NK-92 treated with Interleukin-12 subunit alpha and Interleukin-12 subunit beta, amount 100 ng/mL, for 24 hours (cell line): ENCODE data around the gene ABCD4.
"Not testable (repeated sequence)": the region's sequence is repeated elsewhere in the genome, so short reads cannot be mapped to it uniquely, and the experiment has no call there.

Source experiments
- DNase-seq: peaks from one replicate; lab custom pipeline; 2025; lab: John Stamatoyannopoulos, UW

Gene ABCD4

GRCh38 chr14:74302634-74303569, at the start of gene ABCD4:
Gene ABCD4 (minus strand): TSS chr14:74302934. CDS start chr14:74302912, 22 bp downstream.
- peak; percentile 88 for DNase-seq

- no peak for DNase-seq
Observed at GRCh38 chr14:74350928-74351323, 48.2 kb upstream of the ABCD4 start.

DNA sequence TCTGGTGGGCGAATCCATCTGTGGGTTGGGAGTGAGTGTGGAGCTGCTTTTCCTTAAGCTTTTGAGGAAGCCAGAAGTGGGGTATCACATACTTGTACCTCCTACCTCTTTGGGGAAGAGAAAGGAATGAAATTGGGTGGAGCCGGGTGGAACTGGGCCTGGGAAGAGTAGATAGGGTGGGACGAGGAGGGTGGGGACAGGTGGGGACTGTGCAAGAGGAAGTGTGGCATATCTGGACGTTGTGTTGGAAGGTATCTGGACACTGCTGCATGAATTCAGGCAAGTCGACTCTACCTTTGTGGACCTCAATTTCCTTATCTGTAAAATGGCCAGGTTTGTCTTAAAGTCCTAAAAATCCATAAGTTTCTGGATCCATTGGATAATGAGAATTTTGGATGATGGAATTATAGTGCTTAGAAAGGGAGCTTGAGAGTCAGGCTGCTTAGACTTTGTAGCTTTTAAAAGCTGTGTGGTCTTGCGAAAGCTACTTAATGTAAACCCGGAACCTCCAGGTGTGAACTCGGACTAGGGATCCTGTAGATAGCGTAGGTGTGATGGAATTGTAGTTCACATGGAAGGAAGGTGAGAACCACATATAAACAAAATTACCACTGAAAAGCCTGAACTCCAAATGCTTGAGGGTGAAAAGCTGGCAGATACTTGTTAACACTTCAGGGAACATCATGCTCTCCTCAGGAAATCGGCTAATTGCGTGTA, 47.6 kb upstream of the ABCD4 start:
- DNase-seq, result no peak

DNA sequence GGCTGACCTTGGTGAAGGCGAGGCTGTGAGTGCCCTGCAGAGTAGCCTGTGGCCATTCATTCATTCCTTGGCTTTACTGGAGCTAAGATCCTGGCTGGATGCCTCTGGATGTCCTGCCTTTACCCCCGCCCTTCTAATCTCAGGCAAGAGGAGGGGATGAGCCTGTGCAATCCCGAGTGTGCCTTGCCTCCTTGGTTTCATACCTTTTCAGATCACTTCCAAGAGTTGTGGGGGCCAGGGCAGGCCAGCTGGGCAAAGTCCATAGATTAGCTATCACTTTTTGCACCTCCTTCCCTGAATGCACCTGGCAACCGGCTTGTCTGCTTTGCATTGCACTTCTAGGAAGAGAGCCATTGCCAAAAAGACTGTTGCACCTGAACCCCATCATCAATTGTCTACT, 47.0 kb upstream of the ABCD4 start:
- DNase-seq, result no peak

- no peak for DNase-seq
Observed at GRCh38 chr14:74348735-74349463, 46.2 kb upstream of the ABCD4 start.

DNA sequence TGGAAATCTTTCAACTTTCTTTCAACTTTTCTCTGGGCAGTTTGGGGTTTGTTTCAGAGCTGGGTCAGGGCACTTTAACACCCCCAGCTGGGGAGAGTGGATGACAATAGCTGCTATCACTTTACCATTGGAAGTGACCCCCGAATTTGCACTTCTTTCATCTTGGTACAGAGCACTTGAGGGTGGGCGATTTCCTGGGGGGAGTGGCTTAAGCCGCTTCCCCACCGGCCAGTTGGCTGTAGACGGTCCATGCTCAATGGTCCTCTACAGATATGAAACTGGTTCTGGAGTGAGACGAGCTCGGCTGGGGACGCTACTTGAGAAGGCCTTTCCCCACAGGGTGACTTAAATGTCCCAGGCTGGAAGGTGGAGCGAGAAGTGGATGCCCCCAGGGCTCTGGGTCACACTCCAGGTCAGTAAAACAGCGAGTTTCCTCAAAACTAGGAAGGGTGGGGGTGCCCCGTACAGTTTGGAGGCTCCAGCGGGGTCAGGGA, 45.6 kb upstream of the ABCD4 start, which contains the start of gene VRTN:
Gene VRTN, plus strand, starts transcription at position 231 of the 494 bp plus-strand sequence. CDS start 8,313 bp downstream, outside the sequence.
- no peak for DNase-seq

DNA sequence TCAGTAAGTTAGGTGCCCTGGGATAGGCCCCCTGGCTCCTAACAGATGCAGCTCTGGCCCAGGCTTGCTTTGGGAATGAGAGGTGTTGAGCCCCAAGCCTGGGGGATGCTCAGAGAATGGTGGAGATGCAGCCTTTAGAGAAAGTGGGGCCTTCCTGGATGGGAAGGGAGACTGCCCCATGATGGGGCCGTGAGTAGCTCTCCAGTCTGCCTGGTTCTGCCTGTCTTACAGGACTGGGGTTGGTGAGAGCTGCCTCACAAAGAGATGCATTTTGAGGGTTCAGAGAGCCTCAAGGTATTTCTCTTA, 45.0 kb upstream of the ABCD4 start:
- no peak for DNase-seq

DNA sequence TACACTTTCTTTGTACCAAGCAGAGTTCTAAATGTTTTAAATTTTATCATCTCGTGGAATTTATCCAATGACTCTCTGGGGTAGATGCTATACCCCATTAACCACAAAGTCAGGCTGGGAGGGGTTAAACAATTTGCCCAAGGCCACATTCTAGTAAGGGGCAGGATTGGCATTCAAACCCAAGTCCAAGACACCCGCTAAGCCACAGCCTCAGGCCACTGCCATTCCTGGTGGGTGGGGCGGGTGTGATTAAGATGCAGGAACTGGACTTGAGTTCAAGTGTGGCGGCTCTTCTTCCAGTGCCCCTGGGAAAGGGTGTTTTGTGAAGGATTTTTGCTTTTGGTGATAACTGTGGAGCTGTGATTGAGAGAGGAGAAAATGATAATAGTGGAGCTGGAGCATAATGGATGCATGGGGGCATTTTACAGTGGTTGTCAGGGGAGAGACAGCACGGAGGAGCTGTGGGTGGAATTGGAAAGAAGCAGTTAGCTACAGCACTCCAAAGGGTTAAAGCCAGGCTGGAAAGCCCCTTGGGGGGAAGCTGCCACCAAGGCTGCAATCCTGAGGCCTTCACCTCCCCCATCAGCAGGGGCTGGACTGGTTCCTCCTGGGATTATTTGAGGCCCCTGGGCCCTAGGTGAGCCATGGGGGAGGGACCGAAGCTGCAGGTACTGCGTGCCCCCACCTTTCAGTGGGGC, 44.5 kb upstream of the ABCD4 start:
- DNase-seq, result no peak

DNA sequence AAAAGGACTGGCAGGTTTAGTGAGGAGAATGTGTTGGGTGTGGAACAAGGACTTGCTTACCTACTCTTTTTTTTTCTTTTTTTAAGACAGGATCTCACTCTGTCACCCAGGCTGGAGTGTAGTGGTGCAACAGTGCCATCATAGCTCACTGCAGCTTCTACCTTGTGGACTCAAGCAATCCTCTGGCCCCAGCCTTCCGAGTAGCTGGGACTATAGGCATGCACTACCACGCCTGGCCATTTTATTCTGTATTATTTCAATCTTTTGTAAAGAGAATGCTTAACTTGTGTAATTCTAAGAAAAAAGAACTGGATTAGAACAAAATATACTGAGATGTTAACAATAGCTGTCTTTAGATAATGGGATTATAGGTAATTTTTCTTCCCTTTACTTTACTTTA, 43.6 kb upstream of the ABCD4 start:
- no peak for DNase-seq

GRCh38 chr14:74333909-74334308, 31.2 kb upstream of the ABCD4 start:
- DNase-seq, result no peak

GRCh38 chr14:74329950-74330552, 27.3 kb upstream of the ABCD4 start:
- not testable (repeated sequence) for DNase-seq

DNA sequence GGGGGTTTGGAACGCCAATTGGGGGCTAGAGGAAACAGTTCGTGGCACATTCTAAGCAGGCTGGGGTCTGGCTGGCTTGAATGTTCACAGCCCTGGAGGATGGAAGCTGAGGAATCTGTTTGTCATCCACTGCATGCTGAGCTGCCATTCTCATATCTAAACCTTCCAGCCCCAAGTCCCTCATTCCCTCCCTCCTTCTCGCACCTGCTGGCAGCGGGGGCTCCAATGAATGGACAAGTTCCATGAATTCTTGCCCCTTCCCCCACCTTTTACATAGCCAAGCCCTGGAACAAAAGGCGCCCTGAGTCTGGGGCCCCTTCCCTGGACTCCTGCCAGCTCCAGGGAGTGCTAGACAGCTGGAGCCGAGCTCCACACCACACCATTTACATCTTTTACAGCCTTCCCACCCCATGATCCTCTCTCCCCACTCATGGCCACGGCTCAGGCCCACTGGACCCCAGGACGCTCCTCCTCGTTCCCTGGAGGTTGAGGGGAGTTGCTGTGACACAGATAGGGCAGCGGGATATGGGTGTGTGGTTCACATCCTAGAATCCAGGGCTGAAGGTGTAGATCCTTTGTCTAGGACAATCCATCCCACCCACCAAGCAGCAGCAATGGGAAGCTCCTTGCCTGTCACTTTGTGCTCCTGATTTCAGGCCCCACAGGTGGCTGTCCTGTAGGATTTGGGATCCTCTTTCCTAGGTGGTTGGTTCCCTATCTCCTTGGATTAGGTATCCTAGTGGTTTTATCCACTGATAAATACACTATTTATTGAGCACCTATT, 23.8 kb upstream of the ABCD4 start:
- no peak for DNase-seq

DNA sequence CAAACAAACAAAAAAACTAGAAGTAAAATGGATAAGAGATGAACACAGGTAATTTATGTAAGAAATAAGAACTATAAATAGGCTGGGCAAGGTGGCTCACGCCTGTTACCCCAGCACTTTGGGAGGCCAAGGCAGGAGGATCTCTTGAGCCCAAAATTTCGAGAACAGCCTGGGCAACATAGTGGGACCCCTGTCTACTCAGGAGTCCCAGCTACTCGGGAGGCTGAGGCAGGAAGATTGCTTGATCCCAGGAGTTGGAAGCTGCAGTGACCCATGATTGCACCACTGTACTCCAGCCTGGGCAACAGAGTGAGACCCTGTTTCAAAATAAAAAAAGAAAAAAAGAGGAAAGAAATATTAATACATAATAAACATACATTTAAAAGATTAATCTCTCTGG, 22.7 kb upstream of the ABCD4 start:
- no peak for DNase-seq

DNA sequence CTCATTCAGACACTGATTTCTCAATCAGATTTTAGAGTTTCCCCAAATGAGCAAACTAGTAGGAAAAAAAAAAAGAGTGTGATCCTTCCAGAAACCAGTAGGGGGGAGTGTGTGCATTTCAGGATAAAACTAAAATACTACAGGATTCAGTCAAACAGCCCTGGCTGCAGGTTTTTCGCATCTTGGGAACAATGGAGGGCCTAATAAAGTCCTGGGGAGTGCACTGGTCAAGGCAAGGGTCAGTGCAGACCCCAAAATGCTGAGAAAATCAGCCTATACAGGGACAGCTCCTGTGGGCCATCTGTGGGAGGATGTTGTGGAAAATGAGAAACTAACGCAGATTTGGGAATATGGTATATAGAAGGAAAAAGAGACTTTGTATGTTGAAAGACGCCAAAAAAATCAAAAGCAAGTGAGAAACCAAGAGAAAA, 22.2 kb upstream of the ABCD4 start:
- no peak for DNase-seq

GRCh38 chr14:74314576-74314975, 11.8 kb upstream of the ABCD4 start:
- DNase-seq, result no peak

DNA sequence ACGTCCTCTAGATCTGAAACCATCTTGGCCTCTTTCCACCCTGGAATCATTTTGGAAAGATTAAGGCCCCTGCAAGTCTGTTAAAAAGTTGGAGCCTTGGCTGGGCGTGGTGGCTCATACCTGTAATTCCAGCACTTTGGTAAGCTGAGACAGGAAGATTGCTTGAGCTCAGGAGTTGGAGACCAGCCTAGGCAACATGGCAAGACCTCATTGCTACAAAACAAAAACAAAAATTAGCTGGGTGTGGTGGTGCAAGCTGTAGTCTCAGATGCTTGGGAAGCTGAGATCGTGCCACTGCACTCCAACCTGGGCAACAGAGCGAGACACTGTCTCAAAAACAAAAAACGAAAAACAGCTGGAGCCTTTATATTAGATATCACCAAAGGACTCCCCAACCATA, 10.9 kb upstream of the ABCD4 start:
- no peak for DNase-seq

DNA sequence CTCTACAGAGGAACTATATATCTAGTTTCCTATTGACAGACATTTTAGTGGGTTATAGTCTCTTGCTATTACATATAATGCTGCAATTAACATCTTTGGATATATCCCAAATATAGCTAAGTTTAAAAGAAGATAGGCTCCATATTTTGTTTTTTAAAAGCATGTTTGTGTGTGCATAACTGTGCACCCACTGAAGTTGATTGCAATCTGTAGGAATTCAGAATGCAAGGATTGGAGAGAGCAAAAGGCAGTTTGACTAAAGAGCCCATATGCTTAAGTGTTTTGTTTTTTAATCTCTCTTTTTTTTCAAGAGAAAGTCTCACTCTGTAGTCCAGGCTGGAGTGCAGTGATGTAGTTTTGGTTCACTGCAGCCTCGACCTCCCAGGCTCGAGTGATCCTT, 9.4 kb upstream of the ABCD4 start:
- DNase-seq, result no peak

DNA sequence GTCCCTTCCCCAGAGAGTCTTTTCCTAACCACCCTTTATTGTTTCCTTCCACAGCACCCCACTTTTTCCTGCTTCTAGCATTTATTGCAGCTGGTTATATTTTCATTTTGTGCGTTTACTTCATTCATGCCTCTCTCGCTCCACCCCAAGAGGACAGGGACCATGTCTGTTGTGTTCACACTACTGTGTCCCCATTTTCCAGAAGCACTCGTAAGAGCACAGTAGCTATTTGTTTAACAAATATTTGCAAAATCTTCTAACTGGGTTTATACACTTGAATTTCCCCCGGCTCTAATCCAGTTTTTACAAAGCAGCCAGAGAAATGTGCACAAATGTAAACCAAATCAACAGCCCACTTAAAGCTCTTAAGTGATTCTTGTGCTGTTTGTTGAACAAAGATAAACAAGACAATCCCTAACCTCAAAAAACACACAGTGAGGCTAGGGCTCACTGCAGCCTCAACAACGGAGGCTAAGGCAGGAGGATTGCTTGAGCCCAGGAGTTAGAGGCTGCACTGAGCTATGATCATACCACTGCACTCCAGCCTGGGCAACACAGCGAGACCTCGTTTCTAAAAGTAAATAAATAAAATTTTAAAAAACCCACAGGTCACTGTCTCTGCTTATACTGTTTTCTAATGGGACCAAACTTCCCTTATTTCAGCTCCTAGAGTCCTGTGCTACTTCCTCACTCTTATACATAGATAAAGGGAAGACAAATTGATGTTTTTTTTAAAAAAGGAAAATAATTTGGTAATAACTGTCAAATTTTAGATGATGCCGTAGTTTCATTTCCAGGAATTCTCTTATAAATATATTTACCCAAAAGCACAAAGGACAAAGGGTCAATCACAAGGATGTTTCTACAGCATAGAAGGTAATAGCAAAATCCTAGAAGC, 6.6 kb upstream of the ABCD4 start:
- DNase-seq, result no peak

GRCh38 chr14:74308695-74309094, 6.0 kb upstream of the ABCD4 start:
- DNase-seq, result no peak
